NT2/D1 (cell line): Measurements from ENCODE around the gene FABP6.

Experiments used
- YY1 ChIP-seq: IDR thresholded peaks from 2 replicates; pipeline ENCODE4 v1.6.1; 2011; ENCODE audit not compliant: insufficient read length, insufficient read depth
- ZNF274 ChIP-seq: IDR thresholded peaks from 2 replicates; pipeline ENCODE4 v1.6.1; 2011; ENCODE audit warnings: mild to moderate bottlenecking, low read depth, low read length

- TF ChIP-seq YY1 (no peak), ZNF274 (no peak)
Observed at GRCh38 chr5:160231783-160232342, 2.6 kb downstream of the FABP6 start.
